Measurements from ENCODE around the gene PTPN6.

DNA sequence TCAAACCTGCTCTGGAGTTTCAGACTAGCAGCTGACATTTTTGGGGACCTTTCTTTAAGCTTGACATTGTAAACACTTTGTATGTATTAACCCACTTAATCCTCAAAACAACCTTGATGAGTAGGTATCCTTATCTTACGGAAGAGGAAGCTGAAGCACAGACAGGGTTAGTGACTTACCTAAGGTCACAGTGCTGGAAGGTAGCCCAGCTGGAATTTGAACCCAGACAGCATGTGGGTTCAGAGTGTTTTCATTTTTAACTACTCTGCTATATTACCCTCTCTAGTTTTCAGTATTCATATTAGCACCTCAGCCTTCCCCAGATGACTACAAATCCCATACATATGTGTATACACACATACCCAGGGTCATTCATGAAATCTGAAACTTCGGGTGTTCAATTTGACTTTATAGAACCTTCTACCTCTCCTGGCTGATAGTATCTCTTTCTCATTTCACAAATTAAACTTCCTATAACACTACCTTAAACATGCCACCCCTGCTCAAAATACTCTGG lies 53.2 kb downstream of the PTPN6 start:
- TF ChIP-seq POLR2A (IDR thresholded peaks at IDR 0.05; ENCODE audit: low read length) (no peak), GATA1 (IDR thresholded peaks at IDR 0.05; ENCODE audit: low read depth, low read length) (no peak)

All from erythroblast (primary cell).